Left ventricle myocardium inferior (tissue), 1 donor: Measurements from ENCODE around the gene GDPGP1. TPM values are rescaled to one million over a fixed set of nuclear protein-coding genes. Genes with fewer than 3 reads are reported as not detected.

Experiments
- DNase-seq: peaks from one replicate; pipeline ENCODE4 v3.0.0-alpha.2; 2020
- H3K27ac ChIP-seq: fragments of 200-600 bp; replicated peaks from 2 replicates; pipeline ENCODE4 v1.8.0; 2021
- H3K27me3 ChIP-seq: fragments of 200-600 bp; 2 replicates; pipeline ENCODE4 v1.8.0; 2021; ENCODE audit warnings: low read depth
- H3K36me3 ChIP-seq: fragments of 200-600 bp; 2 replicates; pipeline ENCODE4 v1.8.0; 2021
- H3K4me1 ChIP-seq: fragments of 200-600 bp; 2 replicates; pipeline ENCODE4 v1.8.0; 2021
- H3K4me3 ChIP-seq: fragments of 200-600 bp; 2 replicates; pipeline ENCODE4 v1.8.0; 2021; ENCODE audit warnings: mild to moderate bottlenecking, moderate library complexity
- H3K9me3 ChIP-seq: fragments of 200-600 bp; replicated peaks from 2 replicates; pipeline ENCODE4 v1.8.0; 2021
- intact Hi-C: fragments of 100-400 bp; cut with micrococcal nuclease; formaldehyde crosslinking; loops from one replicate; pipeline ENCODE4 v1.11.0; 2022
- total RNA-seq: library from RNA; stranded (reverse); fragmentation: NEBNext Ultra II Directional; extraction: Animal tissue kit (Norgen Biotek cat#: 25700); gene quantifications from one replicate; pipeline ENCODE4 v1.2.1, GENCODE V29; 2021
- TF ChIP-seq, protein P1 (sequence below): fragments of 200-600 bp; IDR thresholded peaks from 2 replicates; pipeline ENCODE4 v1.8.0; 2021; ENCODE audit warnings: antibody characterized with exemption, mild to moderate bottlenecking, borderline replicate concordance
- donor health status: DM: no; HTN: yes; CAD: no; lungs with severe emphysema.

GDPGP1 gene
- total RNA-seq, 1 donor from 2014 or later: 15.5 TPM

DNA sequence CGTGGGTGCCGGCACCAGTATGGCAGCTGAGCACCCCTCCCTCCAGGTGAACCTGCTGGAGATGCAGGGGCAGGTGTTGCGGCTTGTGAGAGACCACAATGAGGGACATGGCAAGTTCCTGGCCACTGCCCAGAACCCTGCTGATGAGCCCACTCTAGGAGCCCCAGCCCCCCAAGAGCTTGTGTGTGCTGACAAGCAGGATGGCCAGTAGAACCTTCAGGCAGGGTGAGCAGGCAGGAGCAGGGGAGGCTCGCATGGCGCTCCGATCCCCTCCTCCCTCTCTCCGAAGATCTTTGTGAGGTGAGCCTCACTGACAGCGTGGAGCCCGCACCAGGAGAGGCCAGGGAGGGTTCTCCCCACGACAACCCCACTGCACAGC, 61.2 kb downstream of the GDPGP1 start:
- Histone ChIP-seq H3K27ac (no peak overlapping the region), H3K9me3 (no peaks in the 10 kb centered on the region), H3K4me3 (no peak overlapping the region), H3K36me3 (no peaks in the 10 kb centered on the region), H3K27me3 (no peaks in the 10 kb centered on the region), H3K4me1 (peaks cover 6% of the 10 kb centered on the region)
- DNase-seq: no peak
- TF ChIP-seq, protein P1, sequence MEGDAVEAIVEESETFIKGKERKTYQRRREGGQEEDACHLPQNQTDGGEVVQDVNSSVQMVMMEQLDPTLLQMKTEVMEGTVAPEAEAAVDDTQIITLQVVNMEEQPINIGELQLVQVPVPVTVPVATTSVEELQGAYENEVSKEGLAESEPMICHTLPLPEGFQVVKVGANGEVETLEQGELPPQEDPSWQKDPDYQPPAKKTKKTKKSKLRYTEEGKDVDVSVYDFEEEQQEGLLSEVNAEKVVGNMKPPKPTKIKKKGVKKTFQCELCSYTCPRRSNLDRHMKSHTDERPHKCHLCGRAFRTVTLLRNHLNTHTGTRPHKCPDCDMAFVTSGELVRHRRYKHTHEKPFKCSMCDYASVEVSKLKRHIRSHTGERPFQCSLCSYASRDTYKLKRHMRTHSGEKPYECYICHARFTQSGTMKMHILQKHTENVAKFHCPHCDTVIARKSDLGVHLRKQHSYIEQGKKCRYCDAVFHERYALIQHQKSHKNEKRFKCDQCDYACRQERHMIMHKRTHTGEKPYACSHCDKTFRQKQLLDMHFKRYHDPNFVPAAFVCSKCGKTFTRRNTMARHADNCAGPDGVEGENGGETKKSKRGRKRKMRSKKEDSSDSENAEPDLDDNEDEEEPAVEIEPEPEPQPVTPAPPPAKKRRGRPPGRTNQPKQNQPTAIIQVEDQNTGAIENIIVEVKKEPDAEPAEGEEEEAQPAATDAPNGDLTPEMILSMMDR: no peak
- intact Hi-C loops: no loop called here

Other genes starting within 250 kb of the GDPGP1 start
- 5.5 TPM for gene ZNF710, start 232.9 kb upstream of the GDPGP1 start, total RNA-seq
- 933 TPM for gene IDH2, start 131.7 kb upstream of the GDPGP1 start, total RNA-seq
- 22.7 TPM for gene SEMA4B, start 32.9 kb upstream of the GDPGP1 start, total RNA-seq
- 69.6 TPM for gene CIB1, start 268 bp upstream of the GDPGP1 start, total RNA-seq
- gene TTLL13, start 15.3 kb downstream of the GDPGP1 start, total RNA-seq: 0.19 TPM
- gene NGRN, start 31.5 kb downstream of the GDPGP1 start, total RNA-seq: 120 TPM
- gene ZNF774, start 118.1 kb downstream of the GDPGP1 start, total RNA-seq: 4.7 TPM
- gene IQGAP1, start 154.0 kb downstream of the GDPGP1 start, total RNA-seq: 39.2 TPM